ENCODE data around the gene MIDN.

Gene MIDN

GRCh38 chr19:1214299-1214861 is 34.0 kb upstream of the MIDN start:
- Histone ChIP-seq H3K4me3 (ENCODE audit: low read depth, low read length) (no peak overlapping the region), H3K4me1 (peaks cover 22% of the 10 kb centered on the region), H3K27me3 (no peaks in the 10 kb centered on the region), H3K9me3 (no peaks in the 10 kb centered on the region), H3K36me3 (peaks cover 23% of the 10 kb centered on the region)
- TF ChIP-seq, protein P1, sequence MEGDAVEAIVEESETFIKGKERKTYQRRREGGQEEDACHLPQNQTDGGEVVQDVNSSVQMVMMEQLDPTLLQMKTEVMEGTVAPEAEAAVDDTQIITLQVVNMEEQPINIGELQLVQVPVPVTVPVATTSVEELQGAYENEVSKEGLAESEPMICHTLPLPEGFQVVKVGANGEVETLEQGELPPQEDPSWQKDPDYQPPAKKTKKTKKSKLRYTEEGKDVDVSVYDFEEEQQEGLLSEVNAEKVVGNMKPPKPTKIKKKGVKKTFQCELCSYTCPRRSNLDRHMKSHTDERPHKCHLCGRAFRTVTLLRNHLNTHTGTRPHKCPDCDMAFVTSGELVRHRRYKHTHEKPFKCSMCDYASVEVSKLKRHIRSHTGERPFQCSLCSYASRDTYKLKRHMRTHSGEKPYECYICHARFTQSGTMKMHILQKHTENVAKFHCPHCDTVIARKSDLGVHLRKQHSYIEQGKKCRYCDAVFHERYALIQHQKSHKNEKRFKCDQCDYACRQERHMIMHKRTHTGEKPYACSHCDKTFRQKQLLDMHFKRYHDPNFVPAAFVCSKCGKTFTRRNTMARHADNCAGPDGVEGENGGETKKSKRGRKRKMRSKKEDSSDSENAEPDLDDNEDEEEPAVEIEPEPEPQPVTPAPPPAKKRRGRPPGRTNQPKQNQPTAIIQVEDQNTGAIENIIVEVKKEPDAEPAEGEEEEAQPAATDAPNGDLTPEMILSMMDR (IDR thresholded peaks at IDR 0.05; ENCODE audit: low read depth, low read length), result no peak
- DNase-seq, result peak; percentile 3

GRCh38 chr19:1214862-1215731 is 33.3 kb upstream of the MIDN start:
- peaks cover 22% of the 10 kb centered on the region for H3K4me1 ChIP-seq
- no peaks in the 10 kb centered on the region for H3K27me3 ChIP-seq
- no peaks in the 10 kb centered on the region for H3K9me3 ChIP-seq
- TF ChIP-seq, protein P1 (IDR thresholded peaks at IDR 0.05; ENCODE audit: low read depth, low read length), result no peak; the same call in 1 of the 2 replicates
- peaks cover 18% of the 10 kb centered on the region for H3K36me3 ChIP-seq
- no peak overlapping the region for H3K4me3 ChIP-seq (ENCODE audit: low read depth, low read length)
- peak; percentile 54 for DNase-seq

DNA sequence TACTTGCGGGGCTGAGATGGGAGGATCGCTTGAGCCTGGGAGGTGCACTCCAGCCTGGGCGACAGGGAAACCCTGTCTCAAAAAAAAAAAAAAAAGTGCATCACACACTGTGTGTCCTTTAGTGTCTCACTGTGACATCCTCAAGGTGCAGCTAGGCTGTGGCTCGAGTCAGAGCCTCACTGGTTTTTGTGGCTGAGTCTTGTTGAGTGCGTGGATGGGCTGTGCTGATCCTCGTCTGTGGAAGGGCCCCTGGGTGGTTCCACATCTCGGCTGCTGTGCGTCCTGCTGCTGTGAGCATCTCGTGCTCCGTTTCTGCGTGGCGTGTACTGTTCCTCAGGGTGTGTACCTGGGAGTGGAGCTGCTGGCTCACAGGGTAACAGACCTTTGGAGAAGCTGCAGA is 31.6 kb upstream of the MIDN start:
- Histone ChIP-seq H3K9me3 (no peaks in the 10 kb centered on the region), H3K27me3 (no peaks in the 10 kb centered on the region)

GRCh38 chr19:1217366-1217765 is 31.0 kb upstream of the MIDN start:
- TF ChIP-seq, protein P1 (IDR thresholded peaks at IDR 0.05; ENCODE audit: low read depth, low read length), result no peak
- H3K9me3 ChIP-seq, result no peaks in the 10 kb centered on the region
- H3K27me3 ChIP-seq, result no peaks in the 10 kb centered on the region
- H3K36me3 ChIP-seq, result peaks cover 35% of the 10 kb centered on the region
- DNase-seq, result peak; percentile 47
- peaks cover 30% of the 10 kb centered on the region for H3K4me1 ChIP-seq
- no peak overlapping the region for H3K4me3 ChIP-seq (ENCODE audit: low read depth, low read length)

More for the DNA sequence above, 31.6 kb upstream of the MIDN start:
- Histone ChIP-seq H3K4me1 (peaks cover 24% of the 10 kb centered on the region), H3K4me3 (ENCODE audit: low read depth, low read length) (no peak overlapping the region), H3K36me3 (peaks cover 30% of the 10 kb centered on the region)
- TF ChIP-seq, protein P1 (IDR thresholded peaks at IDR 0.05; ENCODE audit: low read depth, low read length), result no peak
- no peak for DNase-seq

- DNase-seq, result no peak
- no peaks in the 10 kb centered on the region for H3K9me3 ChIP-seq
- peaks cover 38% of the 10 kb centered on the region for H3K36me3 ChIP-seq
- H3K4me1 ChIP-seq, result peaks cover 37% of the 10 kb centered on the region
- no peak overlapping the region for H3K4me3 ChIP-seq (ENCODE audit: low read depth, low read length)
- H3K27me3 ChIP-seq, result no peaks in the 10 kb centered on the region
- TF ChIP-seq, protein P1 (IDR thresholded peaks at IDR 0.05; ENCODE audit: low read depth, low read length), result no peak
These were observed 29.4 kb upstream of the MIDN start for GRCh38 chr19:1218751-1219567.

Data from BE2C (cell line).